Measurements from ENCODE around the gene BIN1.
A peak's percentile ranks its signal among the peaks of the same experiment; 100 is the strongest.

The BIN1 gene

DNA sequence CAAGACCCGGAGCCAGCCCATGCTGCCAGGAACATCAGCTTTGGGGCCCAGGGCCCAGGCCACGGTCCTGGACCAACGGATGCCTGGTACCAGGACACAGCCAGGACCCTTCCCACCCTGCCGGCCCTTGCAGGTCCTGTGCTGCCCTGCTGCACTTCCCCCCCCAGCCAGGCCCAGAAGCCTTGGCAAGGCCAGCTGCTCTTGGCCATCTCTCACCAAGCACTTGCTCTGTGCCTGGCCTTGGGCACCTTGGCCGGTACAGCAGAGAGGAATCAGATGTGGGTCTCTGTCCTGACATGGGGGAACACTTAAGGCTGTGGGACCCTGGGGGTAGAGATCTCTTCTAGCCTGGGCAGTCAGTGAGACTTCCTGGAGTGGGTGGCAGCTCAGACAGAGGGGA, 28.9 kb downstream of the BIN1 start:
- Mint-ChIP-seq H3K9me3 (no peaks in the 10 kb centered on the region), H3K27me3 (peaks cover 36% of the 10 kb centered on the region), H3K36me3 (ENCODE audit: low read depth) (no peaks in the 10 kb centered on the region), H3K4me3 (no peak overlapping the region), H3K27ac (no peak overlapping the region), H3K4me1 (ENCODE audit: low read depth) (peaks cover 42% of the 10 kb centered on the region)
- intact Hi-C loops (cut with micrococcal nuclease), result no loop called here

GRCh38 chr2:127076924-127077323, 30.0 kb downstream of the BIN1 start:
- no peak overlapping the region for H3K4me3 Mint-ChIP-seq
- peaks cover 26% of the 10 kb centered on the region for H3K27me3 Mint-ChIP-seq
- intact Hi-C loops (cut with micrococcal nuclease), result no loop called here
- no peak overlapping the region for H3K27ac Mint-ChIP-seq
- peaks cover 31% of the 10 kb centered on the region for H3K4me1 Mint-ChIP-seq (ENCODE audit: low read depth)
- no peaks in the 10 kb centered on the region for H3K36me3 Mint-ChIP-seq (ENCODE audit: low read depth)
- H3K9me3 Mint-ChIP-seq, result no peaks in the 10 kb centered on the region

GRCh38 chr2:127076290-127076689, 30.7 kb downstream of the BIN1 start:
- Mint-ChIP-seq H3K36me3 (ENCODE audit: low read depth) (no peaks in the 10 kb centered on the region), H3K27me3 (peaks cover 19% of the 10 kb centered on the region), H3K4me1 (ENCODE audit: low read depth) (peaks cover 25% of the 10 kb centered on the region), H3K27ac (no peak overlapping the region), H3K9me3 (no peaks in the 10 kb centered on the region), H3K4me3 (no peak overlapping the region)
- intact Hi-C loops (cut with micrococcal nuclease), result no loop called here

GRCh38 chr2:127075821-127076220, 31.1 kb downstream of the BIN1 start:
- H3K4me1 Mint-ChIP-seq (ENCODE audit: low read depth), result peaks cover 20% of the 10 kb centered on the region
- peaks cover 17% of the 10 kb centered on the region for H3K27me3 Mint-ChIP-seq
- no peaks in the 10 kb centered on the region for H3K36me3 Mint-ChIP-seq (ENCODE audit: low read depth)
- no peak overlapping the region for H3K4me3 Mint-ChIP-seq
- H3K9me3 Mint-ChIP-seq, result no peaks in the 10 kb centered on the region
- H3K27ac Mint-ChIP-seq, result no peak overlapping the region
- intact Hi-C loops (cut with micrococcal nuclease), result no loop called here

DNA sequence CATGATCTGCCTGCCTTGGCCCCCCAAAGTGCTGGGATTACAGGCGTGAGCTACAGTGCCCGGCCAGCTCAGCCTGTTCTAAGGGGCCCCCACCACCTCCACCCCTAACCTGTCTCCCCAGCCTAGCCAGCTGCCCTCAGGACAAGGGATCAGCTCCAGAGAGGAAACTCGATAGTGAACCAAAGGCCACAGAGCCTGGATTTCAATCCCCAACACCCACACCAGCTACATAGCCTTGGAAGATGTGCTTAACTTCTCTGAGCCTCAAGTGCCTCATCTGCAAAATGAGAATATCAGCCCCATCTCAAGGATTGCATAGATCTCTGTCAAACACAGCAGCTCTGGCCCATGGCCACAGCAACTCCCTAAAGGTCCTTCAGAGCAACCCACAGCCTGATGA, 32.0 kb downstream of the BIN1 start:
- no peak overlapping the region for H3K4me3 Mint-ChIP-seq

GRCh38 chr2:127074358-127074757, 32.6 kb downstream of the BIN1 start:
- Mint-ChIP-seq H3K4me1 (ENCODE audit: low read depth) (peaks cover 8% of the 10 kb centered on the region), H3K36me3 (ENCODE audit: low read depth) (no peaks in the 10 kb centered on the region), H3K27ac (no peak overlapping the region), H3K27me3 (peaks cover 15% of the 10 kb centered on the region), H3K4me3 (no peak overlapping the region), H3K9me3 (no peaks in the 10 kb centered on the region)
- intact Hi-C loops (cut with micrococcal nuclease), result no loop called here

More for the DNA sequence above, 32.0 kb downstream of the BIN1 start:
- intact Hi-C loops (cut with micrococcal nuclease), result no loop called here
- Mint-ChIP-seq H3K36me3 (ENCODE audit: low read depth) (no peaks in the 10 kb centered on the region), H3K9me3 (no peaks in the 10 kb centered on the region), H3K27ac (no peak overlapping the region), H3K27me3 (peaks cover 14% of the 10 kb centered on the region), H3K4me1 (ENCODE audit: low read depth) (peaks cover 11% of the 10 kb centered on the region)

DNA sequence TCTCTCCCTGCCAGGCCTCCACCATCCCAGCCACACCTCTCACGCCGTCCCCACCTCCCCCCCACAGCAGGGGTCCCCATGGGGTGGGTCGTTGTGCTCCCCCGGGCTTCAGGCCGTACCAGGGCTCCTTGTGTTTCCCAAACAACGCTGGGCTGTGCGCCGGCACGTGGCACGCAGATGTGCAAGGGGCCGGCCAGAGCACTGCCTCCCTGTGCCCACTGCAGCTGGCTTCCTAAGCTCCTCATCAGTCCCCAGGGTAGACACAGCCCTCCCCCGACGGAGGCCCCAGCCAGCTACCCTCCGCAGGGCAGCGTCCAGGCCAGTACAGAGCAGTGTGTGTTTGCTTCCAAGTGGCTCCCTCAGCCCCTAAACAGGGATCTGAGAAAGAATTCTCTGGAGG, 34.0 kb downstream of the BIN1 start:
- Mint-ChIP-seq H3K4me1 (ENCODE audit: low read depth) (peaks cover 18% of the 10 kb centered on the region), H3K4me3 (no peak overlapping the region), H3K27ac (no peak overlapping the region), H3K9me3 (no peaks in the 10 kb centered on the region), H3K27me3 (peaks cover 20% of the 10 kb centered on the region), H3K36me3 (ENCODE audit: low read depth) (no peaks in the 10 kb centered on the region)
- intact Hi-C loops (cut with micrococcal nuclease), result no loop called here

DNA sequence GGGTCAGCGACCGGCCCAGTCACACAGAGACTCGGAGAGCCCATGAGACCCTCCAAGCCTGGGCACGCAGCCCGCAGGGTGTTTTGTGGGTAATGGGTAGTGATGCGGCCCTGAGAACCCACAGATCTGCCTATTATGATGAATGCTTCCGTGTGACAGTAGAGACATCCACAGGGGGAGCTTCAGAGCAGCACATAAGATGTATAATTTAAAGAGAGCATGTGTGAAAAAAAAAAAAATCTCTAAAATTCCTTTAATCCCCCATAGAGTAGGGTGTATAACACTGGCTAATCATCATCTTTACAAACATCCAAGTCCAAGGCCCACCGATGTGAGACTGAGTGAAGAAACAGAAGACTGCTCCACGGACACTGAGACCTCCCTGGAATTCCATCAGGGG, 34.6 kb downstream of the BIN1 start:
- H3K36me3 Mint-ChIP-seq (ENCODE audit: low read depth), result no peaks in the 10 kb centered on the region

GRCh38 chr2:127071901-127072328, 35.0 kb downstream of the BIN1 start:
- H3K27me3 Mint-ChIP-seq, result peaks cover 16% of the 10 kb centered on the region
- no peaks in the 10 kb centered on the region for H3K9me3 Mint-ChIP-seq
- intact Hi-C loops (cut with micrococcal nuclease), result no loop called here
- no peak overlapping the region for H3K27ac Mint-ChIP-seq
- H3K4me3 Mint-ChIP-seq, result no peak overlapping the region
- H3K36me3 Mint-ChIP-seq (ENCODE audit: low read depth), result no peaks in the 10 kb centered on the region
- H3K4me1 Mint-ChIP-seq (ENCODE audit: low read depth), result peaks cover 22% of the 10 kb centered on the region

More for the DNA sequence above, 34.6 kb downstream of the BIN1 start:
- Mint-ChIP-seq H3K9me3 (no peaks in the 10 kb centered on the region), H3K27ac (no peak overlapping the region), H3K27me3 (peaks cover 18% of the 10 kb centered on the region), H3K4me1 (ENCODE audit: low read depth) (peaks cover 20% of the 10 kb centered on the region), H3K4me3 (no peak overlapping the region)
- intact Hi-C loops (cut with micrococcal nuclease), result no loop called here

DNA sequence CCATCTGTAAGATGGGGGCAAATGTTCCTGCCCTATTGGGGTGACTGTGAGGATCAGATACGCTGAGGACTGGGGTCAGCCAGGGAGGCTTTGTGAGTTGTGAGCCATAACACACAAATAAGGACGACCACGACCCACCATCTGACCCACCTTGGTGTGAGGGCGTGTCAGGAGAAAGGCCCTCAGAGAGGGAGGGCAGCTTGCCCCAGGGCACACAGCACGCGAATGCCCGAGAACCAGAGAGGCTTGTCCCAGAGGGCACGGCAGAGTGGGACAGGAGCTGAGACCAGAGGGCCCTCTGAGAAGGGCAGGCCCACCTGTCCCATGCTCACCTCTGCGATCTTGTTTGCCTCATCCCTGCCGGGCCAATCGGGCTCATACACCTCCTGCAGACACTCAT, 36.7 kb downstream of the BIN1 start:
- intact Hi-C loops (cut with micrococcal nuclease), result no loop called here
- H3K4me1 Mint-ChIP-seq (ENCODE audit: low read depth), result peaks cover 39% of the 10 kb centered on the region
- peaks cover 14% of the 10 kb centered on the region for H3K27me3 Mint-ChIP-seq
- H3K9me3 Mint-ChIP-seq, result no peaks in the 10 kb centered on the region
- no peak overlapping the region for H3K4me3 Mint-ChIP-seq
- H3K27ac Mint-ChIP-seq, result no peak overlapping the region
- H3K36me3 Mint-ChIP-seq (ENCODE audit: low read depth), result no peaks in the 10 kb centered on the region

- Mint-ChIP-seq H3K9me3 (no peaks in the 10 kb centered on the region), H3K4me1 (ENCODE audit: low read depth) (peaks cover 46% of the 10 kb centered on the region), H3K27ac (peak overlapping the region; percentile 30), H3K36me3 (ENCODE audit: low read depth) (no peaks in the 10 kb centered on the region), H3K27me3 (peaks cover 14% of the 10 kb centered on the region), H3K4me3 (no peak overlapping the region)
- intact Hi-C loops (cut with micrococcal nuclease), result loop anchor here (2.0 kb wide), 1 partner anchor 37 kb away; the partner anchor contains the start of gene BIN1
Observed at GRCh38 chr2:127069536-127069935, 37.4 kb downstream of the BIN1 start.

GRCh38 chr2:127069003-127069402, 38.0 kb downstream of the BIN1 start:
- Mint-ChIP-seq H3K27me3 (peaks cover 14% of the 10 kb centered on the region), H3K4me3 (no peak overlapping the region), H3K9me3 (no peaks in the 10 kb centered on the region), H3K27ac (peak overlapping the region; percentile 30), H3K36me3 (ENCODE audit: low read depth) (no peaks in the 10 kb centered on the region), H3K4me1 (ENCODE audit: low read depth) (peaks cover 51% of the 10 kb centered on the region)
- intact Hi-C loops (cut with micrococcal nuclease), result loop anchor here (2.0 kb wide), 1 partner anchor 38 kb away; the partner anchor contains the start of gene BIN1

DNA sequence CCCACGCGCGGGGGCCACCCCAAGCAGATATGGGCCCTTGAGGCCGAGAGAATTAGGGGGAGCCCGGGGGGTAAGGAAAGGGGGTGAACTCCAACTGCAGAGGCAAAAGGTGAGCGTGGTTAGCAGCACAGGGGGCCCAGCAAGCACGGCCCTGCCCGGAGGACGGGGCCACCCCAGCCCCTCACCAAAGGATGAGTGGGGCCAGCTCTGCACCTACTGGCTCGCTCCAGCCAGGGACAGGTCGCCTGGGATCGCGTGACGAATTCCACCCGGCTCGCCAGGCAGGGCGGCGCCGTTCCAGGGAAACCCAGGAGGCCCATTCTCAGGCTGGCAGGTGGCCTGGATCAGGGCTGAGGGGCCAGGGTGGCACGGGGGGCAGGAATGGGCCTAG, 38.6 kb downstream of the BIN1 start:
- Mint-ChIP-seq H3K36me3 (ENCODE audit: low read depth) (no peaks in the 10 kb centered on the region), H3K4me1 (ENCODE audit: low read depth) (peaks cover 53% of the 10 kb centered on the region), H3K27me3 (peaks cover 14% of the 10 kb centered on the region)

DNA sequence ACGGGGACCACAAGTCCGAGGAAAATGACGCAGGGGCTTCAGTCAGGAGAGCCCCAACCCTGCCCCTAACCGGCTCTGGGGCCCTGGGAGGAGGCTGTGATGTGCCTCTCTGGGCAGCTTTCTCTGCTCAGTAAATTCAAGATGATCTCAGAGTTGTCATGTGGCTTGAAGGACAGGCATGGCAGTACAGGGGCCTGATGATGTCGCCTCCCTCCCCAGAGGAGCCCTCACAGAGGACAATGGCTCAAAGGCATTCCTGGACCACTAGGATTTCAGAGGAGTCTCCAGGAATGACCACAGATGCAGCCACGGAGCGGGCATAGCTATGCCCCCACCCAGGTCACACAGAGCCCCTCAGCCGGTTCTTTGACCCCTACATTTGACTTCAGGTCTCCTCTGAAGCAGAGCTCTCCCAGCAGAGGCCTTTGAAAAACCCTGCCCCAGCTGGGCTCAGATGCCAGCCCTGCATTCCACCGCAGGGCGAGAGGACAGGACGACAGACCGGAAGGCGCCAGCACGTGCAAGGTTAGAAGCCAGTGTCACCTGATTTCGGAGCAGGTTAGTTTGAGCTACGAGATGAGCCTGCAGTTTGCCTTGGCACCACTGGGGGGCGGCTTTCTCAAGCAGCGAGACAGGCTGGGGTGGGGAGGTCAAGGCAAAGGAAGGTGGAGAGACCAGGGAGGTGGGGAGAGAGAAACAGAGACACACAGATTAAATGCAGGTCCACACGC, 39.2 kb downstream of the BIN1 start:
- H3K27ac Mint-ChIP-seq, result peak overlapping the region; percentile 94
- H3K4me3 Mint-ChIP-seq, result no peak overlapping the region
- H3K27me3 Mint-ChIP-seq, result peaks cover 14% of the 10 kb centered on the region
- peaks cover 53% of the 10 kb centered on the region for H3K4me1 Mint-ChIP-seq (ENCODE audit: low read depth)
- no peaks in the 10 kb centered on the region for H3K9me3 Mint-ChIP-seq
- H3K36me3 Mint-ChIP-seq (ENCODE audit: low read depth), result no peaks in the 10 kb centered on the region
- intact Hi-C loops (cut with micrococcal nuclease), result loop anchor here (2.0 kb wide), 1 partner anchor 39 kb away; the partner anchor contains the start of gene BIN1

More for the DNA sequence above, 38.6 kb downstream of the BIN1 start:
- peak overlapping the region; percentile 94 for H3K27ac Mint-ChIP-seq
- H3K4me3 Mint-ChIP-seq, result no peak overlapping the region
- intact Hi-C loops (cut with micrococcal nuclease), result loop anchor here (2.0 kb wide), 1 partner anchor 38 kb away; the partner anchor contains the start of gene BIN1
- H3K9me3 Mint-ChIP-seq, result no peaks in the 10 kb centered on the region

DNA sequence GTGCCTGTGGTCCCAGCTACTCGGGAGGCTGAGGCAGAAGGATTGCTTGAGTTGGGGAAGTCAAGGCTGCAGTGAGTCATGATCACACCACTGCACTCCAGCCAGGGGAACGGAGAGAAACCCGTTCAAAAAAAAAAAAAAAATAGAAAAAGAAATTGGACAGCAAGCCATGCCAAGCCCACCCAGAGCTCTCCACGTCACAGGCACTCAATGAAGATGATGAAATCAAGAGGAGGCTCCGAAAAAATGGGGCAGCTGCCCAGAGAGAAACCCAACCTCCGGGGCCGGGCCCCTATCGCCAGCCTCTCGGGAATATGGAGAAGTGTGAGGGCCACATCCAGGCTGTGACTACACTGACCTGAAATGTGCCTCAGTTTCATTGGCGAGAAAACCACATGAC, 40.0 kb downstream of the BIN1 start:
- Mint-ChIP-seq H3K9me3 (no peaks in the 10 kb centered on the region), H3K36me3 (ENCODE audit: low read depth) (no peaks in the 10 kb centered on the region), H3K4me3 (no peak overlapping the region), H3K27ac (peak overlapping the region; percentile 94), H3K4me1 (ENCODE audit: low read depth) (peaks cover 53% of the 10 kb centered on the region), H3K27me3 (peaks cover 13% of the 10 kb centered on the region)
- intact Hi-C loops (cut with micrococcal nuclease), result no loop called here
